ENCODE measurements around the gene EFCAB13.
"Not testable (repeated sequence)": the region's sequence is repeated elsewhere in the genome, so short reads cannot be mapped to it uniquely, and the experiment has no call there.

EFCAB13 gene

GRCh38 chr17:47332287-47332686, 8.5 kb downstream of the EFCAB13 start:
- no peak for DNase-seq

- no peak for DNase-seq
Observed at GRCh38 chr17:47335101-47335936, 11.6 kb downstream of the EFCAB13 start.

GRCh38 chr17:47338026-47338425, 14.3 kb downstream of the EFCAB13 start:
- DNase-seq: no peak

- DNase-seq: no peak
Observed at GRCh38 chr17:47352848-47353247, 29.1 kb downstream of the EFCAB13 start.

GRCh38 chr17:47358652-47359051, 34.9 kb downstream of the EFCAB13 start:
- no peak for DNase-seq

- no peak for DNase-seq
Observed at GRCh38 chr17:47363171-47363570, 39.4 kb downstream of the EFCAB13 start.

GRCh38 chr17:47367257-47367656, 43.5 kb downstream of the EFCAB13 start:
- no peak for DNase-seq

GRCh38 chr17:47368262-47368661, 44.5 kb downstream of the EFCAB13 start:
- peak; percentile 90 for DNase-seq

GRCh38 chr17:47370899-47371298, 47.1 kb downstream of the EFCAB13 start:
- not testable (repeated sequence) for DNase-seq

- DNase-seq: no peak
Observed at GRCh38 chr17:47373002-47373401, 49.2 kb downstream of the EFCAB13 start.

GRCh38 chr17:47376247-47376646, 52.5 kb downstream of the EFCAB13 start:
- no peak for DNase-seq

- DNase-seq: no peak
Observed at GRCh38 chr17:47388825-47389224, 65.1 kb downstream of the EFCAB13 start.

- not testable (repeated sequence) for DNase-seq
Observed at GRCh38 chr17:47397532-47398128, 73.9 kb downstream of the EFCAB13 start.

- no peak for DNase-seq
Observed at GRCh38 chr17:47400333-47400732, 76.6 kb downstream of the EFCAB13 start.

GRCh38 chr17:47401100-47401499, 77.3 kb downstream of the EFCAB13 start:
- DNase-seq: no peak

GRCh38 chr17:47404006-47404405, 80.3 kb downstream of the EFCAB13 start:
- no peak for DNase-seq

GRCh38 chr17:47404875-47405274, 81.1 kb downstream of the EFCAB13 start:
- DNase-seq: no peak

- no peak for DNase-seq
Observed at GRCh38 chr17:47413872-47414271, 90.1 kb downstream of the EFCAB13 start.

GRCh38 chr17:47414612-47415011, 90.9 kb downstream of the EFCAB13 start:
- no peak for DNase-seq

- DNase-seq: no peak
Observed at GRCh38 chr17:47423406-47424295, 99.9 kb downstream of the EFCAB13 start.

GRCh38 chr17:47425233-47425632, 101.5 kb downstream of the EFCAB13 start:
- not testable (repeated sequence) for DNase-seq

- not testable (repeated sequence) for DNase-seq
Observed at GRCh38 chr17:47425887-47426635, 102.3 kb downstream of the EFCAB13 start.

- DNase-seq: no peak
Observed at GRCh38 chr17:47427985-47428384, 104.2 kb downstream of the EFCAB13 start.
